Body of pancreas (tissue), 4 donors: ENCODE measurements around the gene ELAVL1.

Experiments used
- CTCF ChIP-seq, 7 experiments: fragments of 450-650 bp in 4 of 7; fragments of 200-600 bp in 3 of 7; sonication (generic) in 3 of 7; IDR thresholded peaks; one replicate each; pipeline ENCODE4 v1.5.1; 2016 to 2019; ENCODE audit warnings: antibody characterized with exemption in 7 of 7
- POLR2A ChIP-seq, 3 donors: fragments of 450-650 bp; IDR thresholded peaks; one replicate each; pipeline ENCODE4 v1.6.1; 2016; ENCODE audit warnings: antibody characterized with exemption in 3 of 3, mild to moderate bottlenecking in 2 of 3

DNA sequence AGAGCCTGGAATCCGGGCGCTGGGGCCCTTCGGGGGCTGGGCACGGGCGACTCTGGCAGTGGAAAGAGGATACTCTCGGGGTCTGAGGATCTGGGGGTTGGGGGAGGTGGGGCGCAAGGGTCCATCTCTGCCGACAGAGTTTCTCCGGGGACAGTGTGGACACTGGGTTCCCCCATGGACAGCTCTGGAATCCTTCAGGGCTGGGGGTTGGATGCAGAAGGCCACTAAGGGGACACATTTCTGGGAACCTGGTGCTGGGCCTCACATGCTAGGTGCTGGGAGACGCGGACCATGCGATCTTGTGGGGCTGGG lies 88.5 kb downstream of the ELAVL1 start:
- TF ChIP-seq CTCF (IDR thresholded peaks at IDR 0.05): no peak
- TF ChIP-seq POLR2A (IDR thresholded peaks at IDR 0.05): no peak
